ENCODE results near the gene ARSA.

DNA sequence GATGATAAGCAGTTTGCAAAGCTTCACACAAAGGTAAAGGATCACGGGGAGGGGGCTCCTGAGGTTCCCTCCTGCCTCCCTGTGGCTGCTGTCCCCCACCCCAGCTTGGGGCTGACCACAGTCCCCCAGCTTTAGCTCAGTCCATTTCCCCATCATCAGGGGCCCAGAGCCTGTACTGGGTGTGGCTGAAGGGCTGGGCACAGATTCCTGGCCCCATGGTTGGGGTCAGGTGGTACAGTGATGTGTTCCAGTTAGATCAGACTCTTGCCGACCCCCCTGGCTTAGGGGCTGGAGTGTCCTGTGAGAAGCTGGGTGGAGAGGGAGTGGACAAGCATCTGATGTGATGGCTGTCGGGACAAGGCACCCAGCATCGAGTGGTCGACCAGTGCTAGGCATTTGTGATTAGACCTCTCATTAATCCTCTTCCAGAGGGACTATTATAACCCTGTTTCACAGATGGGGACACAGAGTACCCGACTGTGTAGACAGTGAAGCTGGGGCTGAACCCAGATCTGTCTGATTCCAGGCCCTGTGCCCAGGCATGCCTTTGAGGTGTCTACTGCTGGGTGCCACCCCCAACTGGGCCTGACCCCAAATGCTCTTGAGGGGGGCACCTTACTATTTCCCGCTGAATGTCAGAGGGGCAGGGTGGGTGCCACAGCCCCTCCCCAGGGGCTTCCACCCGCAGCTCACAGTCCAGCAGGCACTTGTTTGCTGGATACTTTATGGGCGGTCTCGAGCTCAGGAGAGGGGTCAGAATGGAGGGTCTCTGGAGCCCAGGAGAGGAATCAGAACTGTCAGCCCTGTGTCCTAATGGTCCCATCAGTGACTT, 48.9 kb upstream of the ARSA start:
- TF ChIP-seq SUZ12 (IDR thresholded peaks at IDR 0.05; ENCODE audit: extremely low read depth, insufficient read depth, insufficient read length): no peak
- no peak for TF ChIP-seq ZNF274 (IDR thresholded peaks at IDR 0.05; ENCODE audit: low read depth, low read length)
